Ovary (tissue), 9 donors: ENCODE results near the gene TAS2R30. TPM values are rescaled to one million over a fixed set of nuclear protein-coding genes. Genes with fewer than 3 reads are reported as not detected.

Source experiments
- DNase-seq, 5 donors: peaks; one replicate each; pipeline ENCODE4 v3.0.0-alpha.2; 2019 to 2020
- H3K27ac ChIP-seq, 2 donors: fragments of 200-600 bp; one replicate each; pipeline versions ENCODE4 v1.5.1 to v1.8.0; 2019 to 2022
- H3K27me3 ChIP-seq: fragments of 200-600 bp; one replicate; pipeline ENCODE4 v1.8.0; 2022
- H3K36me3 ChIP-seq: fragments of 200-600 bp; sonication (generic); one replicate; pipeline ENCODE4 v1.5.1; 2019
- H3K4me1 ChIP-seq: one replicate; pipeline ENCODE4 v1.8.1; 2013; ENCODE audit warnings: mild to moderate bottlenecking, moderate library complexity; ENCODE audit not compliant: insufficient read depth
- H3K4me3 ChIP-seq: fragments of 200-600 bp; sonication (generic); one replicate; pipeline ENCODE4 v1.5.1; 2017
- H3K9me3 ChIP-seq, 2 donors: fragments of 200-600 bp in 1 of 2; sonication (generic) in 1 of 2; one replicate each; pipeline versions ENCODE4 v1.5.1 to v1.8.1; 2013 to 2019; ENCODE audit warnings: mild to moderate bottlenecking in 1 of 2, moderate library complexity in 1 of 2
- CTCF ChIP-seq, 3 donors: fragments of 450-650 bp in 2 of 3; fragments of 200-600 bp in 1 of 3; IDR thresholded peaks; one replicate each; pipeline versions ENCODE4 v1.5.1 to v1.8.0; 2016 to 2022; ENCODE audit warnings: antibody characterized with exemption in 3 of 3, mild to moderate bottlenecking in 1 of 3
- EP300 ChIP-seq: sonication (generic); formaldehyde crosslinking; IDR thresholded peaks from one replicate; pipeline ENCODE4 v1.6.1; 2017; ENCODE audit warnings: antibody characterized with exemption
- POLR2A ChIP-seq: fragments of 450-650 bp; IDR thresholded peaks from one replicate; pipeline ENCODE4 v1.6.1; 2017; ENCODE audit warnings: antibody characterized with exemption, mild to moderate bottlenecking, moderate library complexity
- WGBS, 3 donors: extraction: QIAGEN DNeasy Blood & Tissue Kit in 1 of 3; methylation state at CpG; one replicate each; pipeline versions ENCODE4 v1.1.5 to v1.1.7; 2013 to 2017; 5-methylcytosine and 5-hydroxymethylcytosine counted together
- intact Hi-C, 4 donors: fragments of 100-400 bp; cut with DNase I; formaldehyde crosslinking; loops; one replicate each; pipeline versions ENCODE4 v1.11.0 to v1.15.1; 2022 to 2023
- polyA plus RNA-seq, 2 donors: library from polyadenylated mRNA; stranded (reverse); fragments of 200-250 nt in 1 of 2; fragments of 350-450 nt in 1 of 2; fragmentation: Illumina TruSeq in 1 of 2; extraction: RNeasy Lipid Tissue Mini Kit (QIAGEN cat#74804) in 1 of 2; gene quantifications; one replicate each; pipeline ENCODE4 v1.2.3, GENCODE V29; 2013 to 2014
- total RNA-seq, 7 donors: library from RNA; depleted of rRNA in 2 of 7; stranded (reverse); fragments of >200 nt in 2 of 7; fragmentation: NEBNext Ultra II Directional in 3 of 7; extraction: Animal tissue kit (Norgen Biotek cat#: 25700) in 3 of 7; gene quantifications; one replicate each; pipeline versions ENCODE4 v1.1.0 to v1.2.4, GENCODE V29; 2016 to 2023
- donor health status: DM: no; HTN: no; CAD: no; lungs with moderate emphysema.
- donor health status: DM: no; HTN: no; CAD: no.
- donor health status: Bipolar disorder and iron deficiency.
- donor health status: DM: yes; HTN: yes; CAD: no.
- donor health status: DM: no; HTN: no; CAD: no.
- donor health status: DM: yes; HTN: yes; CAD: no.

Gene TAS2R30
- total and polyA plus RNA-seq, 9 donors, result 0.10 to 9.9 (median 3.2) TPM

- Histone ChIP-seq H3K36me3 (no peaks in the 10 kb centered on the region), H3K4me3 (no peak overlapping the region), H3K9me3 (no peaks in the 10 kb centered on the region), H3K27me3 (no peaks in the 10 kb centered on the region), H3K4me1 (no peaks in the 10 kb centered on the region), H3K27ac (no peak overlapping the region)
- DNase-seq, result no peak
- intact Hi-C loops, result no loop called here
- TF ChIP-seq CTCF (IDR thresholded peaks at IDR 0.05) (no peak), POLR2A (no peak), EP300 (no peak)
These were observed 31.9 kb upstream of the TAS2R30 start for GRCh38 chr12:11166300-11166699.

GRCh38 chr12:11164384-11164783, 29.9 kb upstream of the TAS2R30 start:
- DNase-seq, result no peak
- peaks cover 2% of the 10 kb centered on the region for H3K4me1 ChIP-seq

GRCh38 chr12:11162502-11162901, 28.1 kb upstream of the TAS2R30 start:
- WGBS, 3 donors, result 98 to 100% (median 100%) methylated on average over 1 of the region's 1 CpG
- Histone ChIP-seq H3K27ac (no peak overlapping the region), H3K4me3 (no peak overlapping the region), H3K27me3 (no peaks in the 10 kb centered on the region), H3K36me3 (no peaks in the 10 kb centered on the region), H3K9me3 (no peaks in the 10 kb centered on the region), H3K4me1 (peaks cover 2% of the 10 kb centered on the region)
- TF ChIP-seq CTCF (IDR thresholded peaks at IDR 0.05) (no peak), POLR2A (no peak), EP300 (no peak)
- intact Hi-C loops, result no loop called here
- no peak for DNase-seq

More at GRCh38 chr12:11164384-11164783, 29.9 kb upstream of the TAS2R30 start:
- intact Hi-C loops, result no loop called here
- TF ChIP-seq POLR2A, result no peak
- no peak for TF ChIP-seq CTCF (IDR thresholded peaks at IDR 0.05)
- TF ChIP-seq EP300, result no peak
- no peaks in the 10 kb centered on the region for H3K27me3 ChIP-seq
- no peak overlapping the region for H3K27ac ChIP-seq
- H3K9me3 ChIP-seq, result no peaks in the 10 kb centered on the region
- no peaks in the 10 kb centered on the region for H3K36me3 ChIP-seq
- no peak overlapping the region for H3K4me3 ChIP-seq

- H3K27ac ChIP-seq, result no peak overlapping the region
- peaks cover 2% of the 10 kb centered on the region for H3K4me1 ChIP-seq
- intact Hi-C loops, result no loop called here
- no peaks in the 10 kb centered on the region for H3K36me3 ChIP-seq
- H3K4me3 ChIP-seq, result no peak overlapping the region
- H3K27me3 ChIP-seq, result no peaks in the 10 kb centered on the region
- H3K9me3 ChIP-seq, result no peaks in the 10 kb centered on the region
- no peak for DNase-seq
- TF ChIP-seq POLR2A (no peak), CTCF (IDR thresholded peaks at IDR 0.05) (no peak), EP300 (no peak)
- 60 to 67% (median 60%) methylated on average over 5 of the region's 5 CpGs for WGBS, 3 donors
These were observed 24.5 kb upstream of the TAS2R30 start for GRCh38 chr12:11158885-11159444.
